IPS-11a (cell line): Measurements from ENCODE around the gene LCN1.

Source experiments
- H3K4me3 ChIP-seq: one replicate; pipeline ENCODE4 v1.5.1; 2013; ENCODE audit warnings: low read depth, low read length, control low read depth

The LCN1 gene

GRCh38 chr9:135488013-135488330 lies 33.3 kb upstream of the LCN1 start:
- H3K4me3 ChIP-seq = no peak overlapping the region

DNA sequence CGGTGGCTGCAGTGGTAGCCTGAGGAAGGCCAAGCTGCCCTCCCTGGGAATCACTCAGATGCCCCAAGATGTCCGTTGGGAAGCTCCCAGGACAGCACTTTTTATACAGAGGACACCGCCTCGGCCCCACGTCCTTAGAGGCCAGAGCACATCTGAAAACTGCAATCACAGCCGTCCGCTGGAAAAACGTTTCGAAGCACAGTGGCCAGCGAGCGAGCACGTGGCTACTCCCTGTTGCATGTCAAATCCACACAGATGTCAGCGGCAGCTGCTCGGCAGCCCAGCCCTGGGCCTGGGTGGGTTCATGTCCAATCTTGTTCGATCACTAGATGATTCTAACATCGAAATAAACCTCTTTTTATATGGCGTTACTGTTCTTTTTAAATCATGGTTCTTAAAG lies 32.7 kb upstream of the LCN1 start:
- H3K4me3 ChIP-seq = no peak overlapping the region

- H3K4me3 ChIP-seq = no peak overlapping the region
Measured at GRCh38 chr9:135489188-135489906, 31.9 kb upstream of the LCN1 start.

- H3K4me3 ChIP-seq = no peak overlapping the region
Measured at GRCh38 chr9:135490166-135490870, 30.9 kb upstream of the LCN1 start.

GRCh38 chr9:135490980-135491464 lies 30.2 kb upstream of the LCN1 start:
- H3K4me3 ChIP-seq = no peak overlapping the region

DNA sequence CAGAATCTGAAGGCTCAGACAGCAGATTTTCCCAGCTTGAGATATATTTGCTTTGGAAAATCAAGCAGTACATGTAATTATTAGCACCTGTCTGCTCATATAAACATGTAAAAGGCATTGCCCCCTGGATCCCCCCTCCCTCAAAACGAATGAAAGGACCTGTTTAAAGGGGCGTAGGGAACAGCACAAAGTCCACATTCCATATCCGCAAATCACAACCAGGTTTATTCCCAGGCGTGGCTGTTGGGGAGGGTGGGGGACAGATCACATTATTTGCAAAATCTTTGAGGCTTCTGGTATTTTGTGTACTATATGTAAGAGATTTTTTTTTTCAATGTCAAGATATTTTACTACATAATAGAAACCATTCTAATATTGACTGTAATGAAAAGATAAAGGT lies 29.5 kb upstream of the LCN1 start:
- H3K4me3 ChIP-seq = no peak overlapping the region

GRCh38 chr9:135492886-135493669 lies 28.2 kb upstream of the LCN1 start:
- no peak overlapping the region for H3K4me3 ChIP-seq

DNA sequence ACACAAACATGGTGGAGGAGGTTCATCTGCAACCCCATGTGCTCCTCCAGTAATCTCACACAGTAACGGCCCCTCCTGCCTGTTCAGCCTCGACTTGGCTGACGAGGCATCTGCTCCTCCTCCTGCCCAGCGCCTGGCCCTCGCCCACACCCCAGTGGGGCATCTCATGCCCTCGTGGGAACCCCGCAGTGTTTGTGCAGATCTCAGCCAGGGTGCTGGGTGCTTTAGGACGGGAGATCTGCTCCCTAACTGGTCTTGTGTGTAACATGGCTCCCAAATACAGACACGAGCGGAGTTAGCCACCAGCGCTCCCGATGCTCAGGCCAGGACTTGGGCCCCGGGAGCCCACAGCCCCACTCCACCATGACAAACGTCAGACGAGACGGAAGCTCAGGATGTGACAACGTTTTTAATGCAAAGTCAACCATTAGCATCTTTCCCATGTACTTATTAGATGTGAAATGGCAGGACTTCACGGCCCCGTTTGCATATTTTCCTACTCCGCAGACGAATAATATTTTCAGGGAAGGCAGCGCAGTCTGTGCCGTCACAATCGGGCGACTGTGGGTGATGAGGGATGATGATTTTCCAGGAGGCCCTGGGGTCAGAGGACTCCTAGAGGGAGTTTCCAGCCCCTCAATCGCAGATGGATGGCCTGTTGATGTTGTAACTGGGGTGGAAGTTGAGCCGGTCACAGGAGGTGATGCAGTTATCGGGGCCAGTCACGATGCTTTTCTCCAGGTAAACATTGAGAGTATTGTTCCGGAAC lies 26.3 kb upstream of the LCN1 start:
- H3K4me3 ChIP-seq = no peak overlapping the region

GRCh38 chr9:135498381-135499126 lies 22.7 kb upstream of the LCN1 start:
- no peak overlapping the region for H3K4me3 ChIP-seq

DNA sequence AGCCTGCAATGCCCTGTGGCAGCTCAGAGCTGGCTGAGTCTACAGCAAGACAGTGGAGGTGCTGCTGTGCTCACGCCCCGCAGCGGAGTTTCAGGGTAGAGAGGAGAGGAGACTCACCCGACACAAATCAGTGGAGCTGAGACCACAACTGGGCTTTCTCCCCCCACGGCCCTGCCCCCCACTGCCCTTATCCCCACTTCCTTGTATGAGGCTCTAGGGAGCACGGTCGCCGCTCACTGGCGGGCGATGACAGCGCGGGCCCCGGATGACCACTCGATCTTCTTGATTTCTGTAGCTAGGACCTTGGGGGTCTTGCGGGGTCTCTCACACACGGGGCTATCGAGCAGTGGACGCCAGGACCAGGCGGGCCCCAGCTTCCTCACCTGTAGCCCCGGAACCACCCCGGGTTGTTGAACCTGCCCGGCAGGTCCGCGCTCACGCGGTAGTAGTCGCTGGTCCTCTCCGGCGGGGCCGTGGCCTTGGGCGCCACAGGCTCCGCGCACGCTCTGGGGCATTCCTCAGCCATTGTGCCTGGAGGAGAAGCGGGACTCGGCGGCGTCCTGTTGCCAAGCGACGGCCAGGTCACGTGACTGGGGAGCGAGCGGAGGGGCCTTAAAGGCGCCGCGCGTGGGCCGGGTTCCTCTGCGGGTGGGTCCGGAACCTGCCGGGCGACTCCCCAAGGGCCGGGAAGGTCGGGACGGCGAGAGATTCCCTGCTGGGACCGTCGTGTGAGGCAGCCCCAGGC lies 21.7 kb upstream of the LCN1 start:
- peak overlapping the region; percentile 73 for H3K4me3 ChIP-seq

DNA sequence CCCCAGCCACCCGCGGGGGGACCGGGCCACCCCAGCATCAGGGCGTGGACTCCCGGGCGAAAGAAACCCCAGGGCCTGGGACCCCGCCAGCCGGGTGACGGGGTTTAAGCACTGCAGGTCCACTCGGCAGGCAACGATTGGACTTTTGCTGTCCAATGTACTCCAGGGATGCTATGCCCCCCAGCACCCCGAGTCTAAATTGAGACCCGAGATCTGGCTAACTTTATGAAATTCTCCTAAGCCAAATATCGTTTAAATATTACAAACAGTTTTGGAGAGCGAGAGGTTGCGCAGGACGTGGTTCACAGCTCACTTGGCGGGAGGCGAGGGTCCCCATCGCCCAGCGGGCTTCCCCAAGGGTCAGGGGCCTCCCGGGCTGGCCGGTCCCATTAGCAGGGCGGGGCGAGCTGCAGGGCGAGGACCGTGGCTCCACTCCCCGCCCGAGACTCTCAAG lies 21.1 kb upstream of the LCN1 start:
- peak overlapping the region; percentile 73 for H3K4me3 ChIP-seq

DNA sequence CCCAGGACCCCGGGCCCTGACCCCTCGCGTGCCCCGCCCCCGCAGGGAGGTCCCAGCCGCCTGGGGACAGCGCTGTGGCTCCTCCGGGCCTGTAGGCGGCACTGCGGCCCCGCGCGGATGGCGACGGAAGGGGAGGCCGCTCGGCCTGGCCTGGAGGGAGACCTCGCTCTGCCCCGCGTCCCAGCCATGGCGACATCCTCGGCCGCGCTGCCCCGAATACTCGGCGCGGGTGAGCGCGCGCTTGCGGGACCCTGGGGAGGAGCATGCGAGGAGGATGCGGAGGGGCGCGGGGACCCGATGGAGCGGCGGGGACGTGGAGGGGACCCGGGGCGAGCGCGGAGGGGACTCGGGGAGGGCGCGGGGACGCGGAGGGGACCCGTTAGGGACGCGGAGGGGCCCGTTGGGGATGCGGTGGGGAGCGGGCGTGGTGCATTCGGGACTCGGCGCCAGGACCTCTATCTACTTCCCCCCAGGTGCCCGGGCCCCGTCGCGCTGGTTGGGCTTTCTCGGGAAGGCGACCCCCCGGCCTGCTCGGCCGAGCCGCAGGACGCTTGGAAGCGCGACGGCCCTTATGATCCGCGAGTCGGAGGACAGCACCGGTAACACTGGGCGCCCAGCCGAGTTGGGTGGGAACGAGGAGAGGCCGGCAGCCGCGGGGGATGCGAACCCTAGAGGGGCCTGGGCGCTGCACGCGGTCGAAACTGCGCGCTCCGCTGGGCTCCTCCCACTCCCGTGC lies 20.5 kb upstream of the LCN1 start, which contains the start of gene MRPS2:
Gene MRPS2, plus strand, starts transcription at position 158 of the 736 bp plus-strand sequence. Its CDS starts 29 bp downstream, at position 187.
- peak within 1 kb of the TSS; percentile 73 for H3K4me3 ChIP-seq

GRCh38 chr9:135501261-135502167 lies 19.7 kb upstream of the LCN1 start:
- peak overlapping the region; percentile 73 for H3K4me3 ChIP-seq

- H3K4me3 ChIP-seq = no peak overlapping the region
Measured at GRCh38 chr9:135502168-135502872, 18.9 kb upstream of the LCN1 start.

DNA sequence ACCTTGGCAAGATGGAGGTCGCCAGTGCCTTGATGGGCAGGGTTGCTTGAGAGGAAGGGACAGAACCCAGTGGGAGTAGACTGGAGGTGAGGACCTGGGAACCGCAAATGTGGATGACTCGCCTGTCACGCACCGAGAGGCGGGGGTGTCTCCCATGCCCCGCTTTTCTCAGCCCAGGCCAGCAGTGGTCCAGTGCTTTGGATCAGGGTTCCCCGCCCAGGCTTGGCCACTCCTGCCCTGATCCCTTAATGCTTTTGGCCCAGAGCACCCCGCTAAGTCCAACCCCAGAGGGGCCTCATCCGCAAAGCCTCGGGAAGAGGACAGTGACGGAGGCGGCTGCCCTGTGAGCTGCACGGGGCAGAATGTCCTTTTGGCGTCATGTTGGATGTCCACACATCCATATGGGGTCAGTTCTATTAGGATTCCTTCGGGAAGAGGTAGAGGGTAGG lies 18.3 kb upstream of the LCN1 start:
- no peak overlapping the region for H3K4me3 ChIP-seq

- no peak overlapping the region for H3K4me3 ChIP-seq
Measured at GRCh38 chr9:135503371-135504261, 17.6 kb upstream of the LCN1 start.
